Keratinocyte (primary cell): ENCODE measurements around the gene MADD. TPM values are rescaled to one million over a fixed set of nuclear protein-coding genes. Genes with fewer than 3 reads are reported as not detected.

Source experiments
- DNase-seq: peaks from one replicate; pipeline ENCODE4 v3.0.0-alpha.2; 2011; ENCODE audit warnings: low read depth, missing footprints, low spot score
- FAIRE-seq: peaks from 2 replicates; lab custom pipeline; 2011; peaks lifted over from hg19 to GRCh38; lab: Jason Lieb, UNC
- H2AFZ ChIP-seq: 2 replicates; pipeline ENCODE4 v1.6.0; 2012; ENCODE audit warnings: low read length, control low read depth, inconsistent platforms; ENCODE audit not compliant: control insufficient read depth
- H3K27ac ChIP-seq: 2 replicates; pipeline ENCODE4 v1.5.1; 2011; ENCODE audit warnings: low read length; ENCODE audit not compliant: control insufficient read depth, insufficient read depth
- H3K27me3 ChIP-seq: 3 replicates; pipeline ENCODE4 v1.6.0; 2011; ENCODE audit warnings: low read length; ENCODE audit not compliant: control insufficient read depth, insufficient read depth; ENCODE audit errors: extremely low read depth
- H3K36me3 ChIP-seq, 2 experiments: 2 replicates in 1 of 2; 3 replicates in 1 of 2; pipeline ENCODE4 v1.5.1; 2011; ENCODE audit warnings: low read length in 2 of 2, mild to moderate bottlenecking in 1 of 2; ENCODE audit not compliant: control insufficient read depth in 2 of 2, insufficient read depth in 2 of 2; ENCODE audit errors: extremely low read depth in 1 of 2
- H3K4me1 ChIP-seq: 3 replicates; pipeline ENCODE4 v1.5.1; 2011; ENCODE audit warnings: low read length; ENCODE audit not compliant: control insufficient read depth, insufficient read depth; ENCODE audit errors: extremely low read depth
- H3K4me2 ChIP-seq: 3 replicates; pipeline ENCODE4 v1.6.0; 2011; ENCODE audit warnings: low read depth, low read length; ENCODE audit not compliant: control insufficient read depth, insufficient read depth; ENCODE audit errors: extremely low read depth
- H3K4me3 ChIP-seq, 3 experiments: fragments of 200-600 bp in 1 of 3; sonication (generic) in 1 of 3; 2 replicates in 2 of 3; 3 replicates in 1 of 3; pipeline ENCODE4 v1.5.1; 2011 to 2016; ENCODE audit warnings: low read length in 3 of 3, mild to moderate bottlenecking in 3 of 3, control low read depth in 2 of 3, inconsistent platforms in 1 of 3, low read depth in 1 of 3, mixed read lengths in 1 of 3, mixed run types in 1 of 3, moderate library complexity in 1 of 3; ENCODE audit not compliant: control insufficient read depth in 2 of 3, insufficient read depth in 2 of 3; ENCODE audit errors: extremely low read depth in 1 of 3
- H3K79me2 ChIP-seq: 2 replicates; pipeline ENCODE4 v1.6.0; 2012; ENCODE audit warnings: low read length; ENCODE audit not compliant: control insufficient read depth, insufficient read depth
- H3K9ac ChIP-seq: 3 replicates; pipeline ENCODE4 v1.6.0; 2011; ENCODE audit warnings: low read length; ENCODE audit not compliant: control insufficient read depth, insufficient read depth; ENCODE audit errors: extremely low read depth
- H3K9me1 ChIP-seq: 3 replicates; pipeline ENCODE4 v1.6.0; 2011; ENCODE audit warnings: low read length; ENCODE audit not compliant: control insufficient read depth, insufficient read depth; ENCODE audit errors: extremely low read depth
- H3K9me3 ChIP-seq: 2 replicates; pipeline ENCODE4 v1.5.1; 2012; ENCODE audit warnings: low read depth, low read length; ENCODE audit not compliant: control insufficient read depth
- H4K20me1 ChIP-seq: 3 replicates; pipeline ENCODE4 v1.6.0; 2011; ENCODE audit warnings: low read length; ENCODE audit not compliant: control insufficient read depth, insufficient read depth; ENCODE audit errors: extremely low read depth
- EZH2 ChIP-seq: IDR thresholded peaks from one replicate; pipeline ENCODE4 v1.6.1; 2012; ENCODE audit warnings: inconsistent platforms, mild to moderate bottlenecking, low read length, moderate library complexity
- dilution Hi-C: fragments of 300-500 bp; cut with MboI; formaldehyde crosslinking; loops from one replicate; pipeline ENCODE4 v1.7.0; 2020; ENCODE audit warnings: low sequenced_read_pairs; ENCODE audit not compliant: extremely low pct_ligation_motif_present
- polyA plus RNA-seq, 5 experiments: library from polyadenylated mRNA; depleted of rRNA in 3 of 5; stranded (reverse) in 3 of 5; stranded (forward) in 1 of 5; unstranded in 1 of 5; fragments of >200 nt; gene quantifications; 1 replicate in 1 of 5; 2 replicates in 3 of 5; 3 replicates in 1 of 5; pipeline versions ENCODE4 v1.2.1 to v1.2.3, GENCODE V29; 2011 to 2012; ENCODE audit warnings: missing spikeins in 2 of 5, low read depth in 1 of 5, low replicate concordance in 1 of 5
- TF ChIP-seq, protein P1 (sequence below), 3 experiments: IDR thresholded peaks in 1 of 3; conservative IDR thresholded peaks in 1 of 3; optimal IDR thresholded peaks in 1 of 3; 2 replicates in 2 of 3; 3 replicates in 1 of 3; pipeline versions ENCODE3 to v1.5.1; 2011; ENCODE audit warnings: low read length in 3 of 3, mild to moderate bottlenecking in 3 of 3, moderate library complexity in 2 of 3, control low read depth in 1 of 3, inconsistent platforms in 1 of 3; ENCODE audit not compliant: insufficient read depth in 2 of 3; ENCODE audit errors: extremely low read depth in 1 of 3

Gene MADD
- polyA plus RNA-seq, 1 donor (not counting 4 experiments of a cell fraction or from before 2014, with no cell fraction given) = 11.9 TPM

DNA sequence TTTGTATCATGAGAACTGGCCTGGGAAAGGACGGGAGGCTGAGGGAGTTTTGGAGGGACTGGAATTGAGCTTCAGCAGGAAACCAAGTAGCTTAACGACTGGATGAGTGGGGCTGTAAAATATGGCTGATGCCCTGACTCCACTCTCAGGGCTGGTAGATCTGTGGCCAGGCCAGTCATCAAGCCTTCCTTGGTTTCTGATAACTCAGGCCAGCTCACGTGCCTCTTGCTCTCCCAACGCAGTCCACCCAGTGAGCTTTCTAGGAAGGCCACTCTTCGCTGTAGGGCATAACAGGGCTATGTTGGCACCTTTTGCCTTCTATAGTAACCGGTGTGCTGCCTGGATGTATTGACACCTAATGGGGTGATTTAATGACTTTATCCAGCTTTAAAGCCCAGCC is 5.8 kb upstream of the MADD start:
- dilution Hi-C loops = no loop called here
- no peak overlapping the region for H3K9ac ChIP-seq
- no peaks in the 10 kb centered on the region for H3K9me3 ChIP-seq
- FAIRE-seq (no peak), DNase-seq (no peak)
- no peaks in the 10 kb centered on the region for H4K20me1 ChIP-seq
- H3K36me3 ChIP-seq = no peaks in the 10 kb centered on the region
- H3K4me3 ChIP-seq = no peak overlapping the region
- peaks cover 22% of the 10 kb centered on the region for H3K4me1 ChIP-seq
- no peak overlapping the region for H3K27ac ChIP-seq
- no peak overlapping the region for H3K4me2 ChIP-seq
- no peak overlapping the region for H2AFZ ChIP-seq
- H3K9me1 ChIP-seq = no peaks in the 10 kb centered on the region
- no peaks in the 10 kb centered on the region for H3K79me2 ChIP-seq
- TF ChIP-seq, protein P1, sequence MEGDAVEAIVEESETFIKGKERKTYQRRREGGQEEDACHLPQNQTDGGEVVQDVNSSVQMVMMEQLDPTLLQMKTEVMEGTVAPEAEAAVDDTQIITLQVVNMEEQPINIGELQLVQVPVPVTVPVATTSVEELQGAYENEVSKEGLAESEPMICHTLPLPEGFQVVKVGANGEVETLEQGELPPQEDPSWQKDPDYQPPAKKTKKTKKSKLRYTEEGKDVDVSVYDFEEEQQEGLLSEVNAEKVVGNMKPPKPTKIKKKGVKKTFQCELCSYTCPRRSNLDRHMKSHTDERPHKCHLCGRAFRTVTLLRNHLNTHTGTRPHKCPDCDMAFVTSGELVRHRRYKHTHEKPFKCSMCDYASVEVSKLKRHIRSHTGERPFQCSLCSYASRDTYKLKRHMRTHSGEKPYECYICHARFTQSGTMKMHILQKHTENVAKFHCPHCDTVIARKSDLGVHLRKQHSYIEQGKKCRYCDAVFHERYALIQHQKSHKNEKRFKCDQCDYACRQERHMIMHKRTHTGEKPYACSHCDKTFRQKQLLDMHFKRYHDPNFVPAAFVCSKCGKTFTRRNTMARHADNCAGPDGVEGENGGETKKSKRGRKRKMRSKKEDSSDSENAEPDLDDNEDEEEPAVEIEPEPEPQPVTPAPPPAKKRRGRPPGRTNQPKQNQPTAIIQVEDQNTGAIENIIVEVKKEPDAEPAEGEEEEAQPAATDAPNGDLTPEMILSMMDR (optimal IDR thresholded peaks at IDR 0.05 in 1 of 3, IDR thresholded peaks at IDR 0.05 in 1 of 3, conservative IDR thresholded peaks at IDR 0.05 in 1 of 3; ENCODE audit: extremely low read depth in 1 of 3, insufficient read depth in 2 of 3, low read length in 3 of 3) = no peak
- no peak for TF ChIP-seq EZH2
- no peaks in the 10 kb centered on the region for H3K27me3 ChIP-seq

DNA sequence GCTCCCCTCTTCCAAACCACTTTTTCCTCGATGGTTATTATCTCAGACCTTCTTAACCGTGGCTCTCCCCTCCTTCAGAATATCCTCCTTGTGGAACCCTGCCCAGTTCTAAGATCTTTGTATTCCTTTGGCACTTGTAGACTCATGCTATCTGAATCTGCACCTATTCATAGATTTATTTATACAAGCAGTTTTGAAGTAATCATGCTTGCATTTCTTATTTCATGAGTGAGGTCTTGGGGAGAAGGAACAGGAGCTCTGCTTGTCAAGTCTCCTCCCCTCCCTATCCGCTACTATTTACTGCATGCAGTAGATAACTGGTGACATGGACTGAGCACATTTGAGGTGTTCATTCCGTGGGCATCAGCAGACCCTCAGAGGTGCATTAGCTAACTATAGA is 5.4 kb upstream of the MADD start:
- no peaks in the 10 kb centered on the region for H3K27me3 ChIP-seq
- dilution Hi-C loops = no loop called here
- H3K4me3 ChIP-seq = no peak overlapping the region
- no peaks in the 10 kb centered on the region for H3K36me3 ChIP-seq
- H3K4me2 ChIP-seq = no peak overlapping the region
- no peaks in the 10 kb centered on the region for H3K9me1 ChIP-seq
- TF ChIP-seq EZH2 = no peak
- TF ChIP-seq, protein P1 (optimal IDR thresholded peaks at IDR 0.05 in 1 of 3, IDR thresholded peaks at IDR 0.05 in 1 of 3, conservative IDR thresholded peaks at IDR 0.05 in 1 of 3; ENCODE audit: extremely low read depth in 1 of 3, insufficient read depth in 2 of 3, low read length in 3 of 3) = no peak
- no peak overlapping the region for H2AFZ ChIP-seq
- H3K4me1 ChIP-seq = peaks cover 21% of the 10 kb centered on the region
- no peaks in the 10 kb centered on the region for H3K9me3 ChIP-seq
- DNase-seq = no peak
- no peaks in the 10 kb centered on the region for H4K20me1 ChIP-seq
- no peak for FAIRE-seq
- no peak overlapping the region for H3K9ac ChIP-seq
- no peaks in the 10 kb centered on the region for H3K79me2 ChIP-seq
- no peak overlapping the region for H3K27ac ChIP-seq
